Activated CD8-positive, alpha-beta memory T cell treated with anti-CD3 and anti-CD28 coated beads, Interleukin-2, amount 10 ng/mL, durations not matched to agents 7 days and 5 days (primary cell): ENCODE measurements around the gene ZBTB34. TPM values are rescaled to one million over a fixed set of nuclear protein-coding genes. Genes with fewer than 3 reads are reported as not detected.
A peak's percentile ranks its signal among the peaks of the same experiment; 100 is the strongest.

Source experiments
- ATAC-seq: fragments of 150-1000 bp; cut with Tn5 transposase; one replicate; pipeline ENCODE4 v1.10.0; 2021; ENCODE audit warnings: moderate library complexity
- CTCF ChIA-PET: fragments of 350-600 bp; sonication (Branson Sonifier 250); formaldehyde crosslinking; loops from one replicate; lab custom pipeline; 2021; ENCODE audit warnings: antibody characterized with exemption; lab: Charles Lee
- DNase-seq: peaks from one replicate; pipeline ENCODE4 v3.0.0-alpha.2; 2020
- H3K27ac Mint-ChIP-seq: one replicate; pipeline ENCODE4 v1.8.0; 2021; ENCODE audit warnings: mild to moderate bottlenecking, mixed read lengths
- H3K27me3 Mint-ChIP-seq: one replicate; pipeline ENCODE4 v1.8.0; 2021; ENCODE audit warnings: mixed read lengths
- H3K36me3 Mint-ChIP-seq: one replicate; pipeline ENCODE4 v1.8.0; 2021; ENCODE audit warnings: mild to moderate bottlenecking, mixed read lengths
- H3K4me1 Mint-ChIP-seq: one replicate; pipeline ENCODE4 v1.8.0; 2021; ENCODE audit warnings: mixed read lengths
- H3K4me3 Mint-ChIP-seq: one replicate; pipeline ENCODE4 v1.8.0; 2021; ENCODE audit warnings: mild to moderate bottlenecking, moderate library complexity, mixed read lengths
- H3K9me3 Mint-ChIP-seq: one replicate; pipeline ENCODE4 v1.8.0; 2022; ENCODE audit warnings: low read depth, mixed read lengths
- total RNA-seq, 2 experiments: library from RNA; stranded (reverse); gene quantifications; one replicate each; pipeline ENCODE4 v1.2.3, GENCODE V29; 2021

The ZBTB34 gene
- total RNA-seq, 2 experiments from 2014 or later, result 7.4 to 7.5 TPM

DNA sequence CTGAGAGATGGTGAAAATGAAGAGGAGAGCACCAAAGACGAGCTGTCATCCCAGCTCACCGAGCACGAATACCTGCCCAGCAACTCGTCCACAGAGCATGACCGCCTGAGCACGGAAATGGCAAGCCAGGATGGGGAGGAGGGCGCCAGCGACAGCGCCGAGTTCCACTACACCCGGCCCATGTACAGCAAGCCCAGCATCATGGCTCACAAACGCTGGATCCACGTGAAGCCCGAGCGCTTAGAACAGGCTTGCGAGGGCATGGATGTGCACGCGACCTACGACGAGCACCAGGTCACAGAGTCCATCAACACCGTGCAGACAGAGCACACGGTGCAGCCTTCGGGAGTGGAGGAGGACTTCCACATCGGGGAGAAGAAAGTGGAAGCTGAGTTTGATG lies 27.4 kb upstream of the ZBTB34 start:
- peaks cover 49% of the 10 kb centered on the region for H3K36me3 Mint-ChIP-seq
- H3K27ac Mint-ChIP-seq, result no peak overlapping the region
- H3K4me1 Mint-ChIP-seq, result peaks cover 51% of the 10 kb centered on the region
- H3K9me3 Mint-ChIP-seq, result no peaks in the 10 kb centered on the region
- no peak overlapping the region for H3K4me3 Mint-ChIP-seq
- CTCF ChIA-PET, result interaction anchor here (1.3 kb wide), 1 partner anchor 51 kb away, joined by 3 read pairs; no protein-coding TSS in a partner anchor
- DNase-seq, result no peak
- no peak for ATAC-seq
- no peaks in the 10 kb centered on the region for H3K27me3 Mint-ChIP-seq

- peaks cover 50% of the 10 kb centered on the region for H3K36me3 Mint-ChIP-seq
- CTCF ChIA-PET, result interaction anchor here (1.3 to 2.1 kb wide), 2 partner anchors 52 to 129 kb away, joined by 3 to 8 read pairs; no protein-coding TSS in a partner anchor
- no peaks in the 10 kb centered on the region for H3K27me3 Mint-ChIP-seq
- H3K4me1 Mint-ChIP-seq, result peaks cover 56% of the 10 kb centered on the region
- no peaks in the 10 kb centered on the region for H3K9me3 Mint-ChIP-seq
- DNase-seq (no peak), ATAC-seq (no peak)
- no peak overlapping the region for H3K27ac Mint-ChIP-seq
- H3K4me3 Mint-ChIP-seq, result no peak overlapping the region
These were observed 26.6 kb upstream of the ZBTB34 start for GRCh38 chr9:126833710-126834345.

DNA sequence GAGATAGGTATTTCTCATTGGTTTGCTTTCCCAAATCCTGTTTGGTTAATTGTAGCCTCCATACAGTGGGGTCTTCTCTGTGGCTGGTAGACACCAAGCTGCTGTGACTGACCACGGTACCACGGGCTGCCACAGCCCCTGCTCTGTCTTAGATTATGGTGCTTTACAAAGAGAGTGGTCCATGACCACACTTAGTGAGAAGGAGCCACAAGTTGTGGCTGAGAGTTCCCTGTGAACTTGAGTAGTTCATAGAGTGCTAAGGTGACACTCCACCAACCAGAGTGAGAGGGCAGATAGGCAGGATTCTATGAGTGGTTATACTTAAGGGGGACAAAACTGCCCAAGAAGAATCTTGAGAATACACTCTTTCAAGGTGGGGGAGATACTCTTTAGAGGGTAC lies 25.8 kb upstream of the ZBTB34 start:
- no peak for DNase-seq
- no peaks in the 10 kb centered on the region for H3K9me3 Mint-ChIP-seq
- H3K4me3 Mint-ChIP-seq, result no peak overlapping the region
- H3K4me1 Mint-ChIP-seq, result peaks cover 58% of the 10 kb centered on the region
- H3K27ac Mint-ChIP-seq, result peak overlapping the region; percentile 5
- H3K27me3 Mint-ChIP-seq, result no peaks in the 10 kb centered on the region
- H3K36me3 Mint-ChIP-seq, result peaks cover 53% of the 10 kb centered on the region
- ATAC-seq, result peak; percentile 21
- CTCF ChIA-PET, result interaction anchor here (2.1 kb wide), 1 partner anchor 129 kb away, joined by 8 read pairs; no protein-coding TSS in a partner anchor

GRCh38 chr9:126836216-126836615 lies 24.2 kb upstream of the ZBTB34 start:
- CTCF ChIA-PET, result no interaction called here
- DNase-seq (no peak), ATAC-seq (no peak)
- H3K4me3 Mint-ChIP-seq, result no peak overlapping the region
- no peak overlapping the region for H3K27ac Mint-ChIP-seq
- no peaks in the 10 kb centered on the region for H3K9me3 Mint-ChIP-seq
- no peaks in the 10 kb centered on the region for H3K27me3 Mint-ChIP-seq
- peaks cover 50% of the 10 kb centered on the region for H3K36me3 Mint-ChIP-seq
- peaks cover 48% of the 10 kb centered on the region for H3K4me1 Mint-ChIP-seq

DNA sequence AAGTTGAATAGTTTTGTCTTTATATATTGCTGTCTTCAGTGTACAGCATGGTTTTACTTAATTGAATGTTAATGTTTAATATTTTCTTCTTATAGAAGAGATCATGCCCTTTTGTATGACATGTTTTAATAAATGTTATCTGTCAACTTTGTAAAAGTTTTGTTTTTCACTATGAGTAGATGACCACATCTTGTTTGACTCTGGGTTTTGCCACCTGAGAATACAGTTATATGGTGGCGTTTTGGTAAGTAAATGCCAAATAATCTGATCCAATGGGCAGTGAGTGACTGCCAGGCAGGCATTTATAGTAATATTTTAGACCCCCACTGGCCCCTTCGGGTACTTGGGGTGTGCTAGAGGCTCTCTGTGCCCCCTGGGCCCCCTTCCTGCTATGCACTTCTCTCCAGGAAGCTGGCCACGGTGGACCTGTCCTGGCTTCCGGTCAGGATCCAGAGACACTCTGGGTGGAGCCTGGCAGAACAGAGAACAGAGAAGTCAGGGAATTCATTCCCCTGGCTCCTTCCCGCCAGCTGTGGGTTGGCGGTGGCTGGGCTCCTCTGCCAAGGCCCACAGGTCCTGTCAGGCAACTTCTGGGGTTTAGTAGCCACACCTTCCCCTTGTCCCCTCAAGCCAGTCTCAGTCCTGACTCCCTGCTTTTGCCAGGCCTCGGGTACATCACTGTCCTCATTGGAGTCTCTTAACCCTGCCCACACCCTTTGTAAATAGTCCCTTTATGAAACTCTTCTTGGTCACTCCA lies 22.2 kb upstream of the ZBTB34 start:
- Mint-ChIP-seq H3K9me3 (no peaks in the 10 kb centered on the region), H3K4me3 (no peak overlapping the region), H3K36me3 (peaks cover 38% of the 10 kb centered on the region), H3K27ac (peak overlapping the region; percentile 29), H3K4me1 (peaks cover 47% of the 10 kb centered on the region), H3K27me3 (no peaks in the 10 kb centered on the region)
- CTCF ChIA-PET, result interaction anchor here (0.7 to 1.4 kb wide), 2 partner anchors 18 to 56 kb away, joined by 3 to 4 read pairs; no protein-coding TSS in a partner anchor
- DNase-seq, result no peak
- ATAC-seq, result no peak

- H3K9me3 Mint-ChIP-seq, result no peaks in the 10 kb centered on the region
- ATAC-seq, result no peak
- H3K4me1 Mint-ChIP-seq, result peaks cover 43% of the 10 kb centered on the region
- no peak overlapping the region for H3K4me3 Mint-ChIP-seq
- H3K27ac Mint-ChIP-seq, result peak overlapping the region; percentile 31
- CTCF ChIA-PET, result interaction anchor here (0.7 to 1.4 kb wide), 2 partner anchors 18 to 57 kb away, joined by 3 to 4 read pairs; no protein-coding TSS in a partner anchor
- H3K36me3 Mint-ChIP-seq, result peaks cover 32% of the 10 kb centered on the region
- no peak for DNase-seq
- H3K27me3 Mint-ChIP-seq, result no peaks in the 10 kb centered on the region
These were observed 21.5 kb upstream of the ZBTB34 start for GRCh38 chr9:126838895-126839294.

DNA sequence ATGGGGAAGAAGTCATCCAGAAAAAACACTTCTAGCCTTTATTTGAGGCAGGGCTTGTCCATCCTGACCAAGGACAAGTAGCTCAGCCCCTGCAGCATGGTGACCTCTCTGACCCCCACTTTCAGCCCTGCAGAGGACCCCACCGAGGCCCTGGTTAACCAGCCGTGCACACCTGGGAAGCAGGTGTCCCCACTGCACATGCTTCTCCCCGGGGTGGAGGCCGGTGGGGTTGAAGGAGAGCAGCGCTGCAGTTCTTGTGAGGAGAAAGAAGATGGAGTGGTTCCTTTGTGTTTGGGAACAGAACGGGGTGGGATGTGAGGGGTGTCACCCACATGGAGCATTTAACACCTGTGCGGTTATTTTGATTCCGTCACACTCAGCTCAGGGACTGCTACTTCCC lies 21.1 kb upstream of the ZBTB34 start:
- no peak for DNase-seq
- H3K27me3 Mint-ChIP-seq, result no peaks in the 10 kb centered on the region

DNA sequence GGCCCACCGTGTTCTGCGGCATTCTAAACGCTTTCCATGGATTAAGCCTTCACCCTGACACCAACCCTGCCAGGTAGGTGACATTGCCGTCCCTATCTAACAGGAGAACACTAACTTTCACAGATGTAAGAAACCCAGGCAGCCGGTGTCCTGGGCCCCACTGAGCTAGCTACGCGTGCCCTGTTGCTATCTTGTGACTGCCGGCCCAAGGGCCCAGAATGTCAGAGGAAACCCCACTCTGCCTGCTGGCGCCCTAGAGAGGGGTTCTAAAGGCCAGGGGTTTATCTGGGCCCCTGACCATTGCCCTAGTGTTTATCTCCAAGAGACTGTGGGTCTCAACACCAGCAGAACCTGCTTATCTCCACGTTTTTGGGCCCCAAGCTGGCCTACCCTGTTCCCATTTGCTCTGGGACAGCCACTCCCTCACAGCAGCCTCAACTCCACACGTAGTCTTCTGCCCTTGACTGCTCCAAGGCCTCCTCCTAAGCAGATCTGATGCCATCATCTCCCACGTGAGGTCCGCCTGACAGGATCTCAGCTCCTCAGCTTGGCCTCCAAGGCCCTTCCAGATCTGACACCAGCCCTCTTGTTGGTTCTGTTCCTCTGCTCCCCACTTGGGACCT lies 18.1 kb upstream of the ZBTB34 start:
- Mint-ChIP-seq H3K4me1 (peaks cover 29% of the 10 kb centered on the region), H3K36me3 (peaks cover 9% of the 10 kb centered on the region), H3K4me3 (no peak overlapping the region), H3K27ac (no peak overlapping the region), H3K9me3 (no peaks in the 10 kb centered on the region), H3K27me3 (no peaks in the 10 kb centered on the region)
- CTCF ChIA-PET, result interaction anchor here (0.7 to 5.1 kb wide), 2 partner anchors 17 to 1406 kb away, joined by 4 to 17 read pairs; partner anchors contain the start of gene ZBTB34
- ATAC-seq (no peak), DNase-seq (no peak)

More for the DNA sequence above, 21.1 kb upstream of the ZBTB34 start:
- peaks cover 28% of the 10 kb centered on the region for H3K36me3 Mint-ChIP-seq
- ATAC-seq, result no peak
- H3K4me1 Mint-ChIP-seq, result peaks cover 43% of the 10 kb centered on the region
- H3K27ac Mint-ChIP-seq, result no peak overlapping the region
- no peak overlapping the region for H3K4me3 Mint-ChIP-seq
- no peaks in the 10 kb centered on the region for H3K9me3 Mint-ChIP-seq
- CTCF ChIA-PET, result interaction anchor here (0.7 to 1.4 kb wide), 2 partner anchors 17 to 57 kb away, joined by 3 to 4 read pairs; no protein-coding TSS in a partner anchor

DNA sequence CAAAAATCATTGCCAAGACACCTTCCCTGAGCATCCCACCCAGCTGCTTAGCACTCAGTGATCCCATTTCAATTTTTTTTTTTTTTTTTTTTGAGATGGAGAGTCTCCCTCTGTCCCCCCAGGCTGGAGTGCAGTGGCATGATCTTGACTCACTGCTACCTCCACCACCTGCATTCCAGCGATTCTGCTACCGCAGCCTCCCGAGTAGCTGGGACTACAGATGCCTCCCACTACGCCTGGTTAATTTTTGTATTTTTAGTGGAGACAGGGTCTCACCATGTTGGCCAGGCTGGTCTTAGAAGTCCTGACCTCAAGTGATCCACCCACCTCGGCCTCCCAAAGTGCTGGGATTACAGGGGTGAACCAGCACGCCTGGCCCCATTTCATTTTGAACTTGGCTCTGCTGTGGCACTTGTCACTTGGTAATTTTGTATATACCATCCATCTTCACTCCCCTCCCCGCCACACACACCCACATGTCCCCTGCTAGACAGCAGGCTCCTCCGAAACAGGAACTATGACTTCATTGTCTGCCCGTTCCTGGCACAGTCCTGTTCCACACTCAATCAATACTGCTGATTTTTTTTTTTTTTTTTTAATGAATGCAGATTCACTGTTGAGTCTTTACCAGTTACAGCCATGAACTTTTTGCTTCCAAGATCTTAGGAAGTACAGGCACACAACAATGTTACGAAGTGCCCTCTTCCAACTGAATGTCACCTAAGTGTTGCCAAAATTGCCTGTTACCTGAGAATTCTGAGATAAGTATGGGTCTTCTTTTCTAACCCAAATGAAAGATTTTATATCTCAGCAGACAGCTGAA lies 17.3 kb upstream of the ZBTB34 start:
- H3K27ac Mint-ChIP-seq, result no peak overlapping the region
- H3K4me1 Mint-ChIP-seq, result peaks cover 21% of the 10 kb centered on the region
- CTCF ChIA-PET, result interaction anchor here (0.7 to 5.1 kb wide), 3 partner anchors 16 to 1405 kb away, joined by 4 to 17 read pairs (median 4); partner anchors contain the start of gene ZBTB34
- DNase-seq, result no peak
- ATAC-seq, result no peak
- H3K4me3 Mint-ChIP-seq, result no peak overlapping the region
- H3K36me3 Mint-ChIP-seq, result peaks cover 6% of the 10 kb centered on the region
- no peaks in the 10 kb centered on the region for H3K9me3 Mint-ChIP-seq
- H3K27me3 Mint-ChIP-seq, result no peaks in the 10 kb centered on the region

DNA sequence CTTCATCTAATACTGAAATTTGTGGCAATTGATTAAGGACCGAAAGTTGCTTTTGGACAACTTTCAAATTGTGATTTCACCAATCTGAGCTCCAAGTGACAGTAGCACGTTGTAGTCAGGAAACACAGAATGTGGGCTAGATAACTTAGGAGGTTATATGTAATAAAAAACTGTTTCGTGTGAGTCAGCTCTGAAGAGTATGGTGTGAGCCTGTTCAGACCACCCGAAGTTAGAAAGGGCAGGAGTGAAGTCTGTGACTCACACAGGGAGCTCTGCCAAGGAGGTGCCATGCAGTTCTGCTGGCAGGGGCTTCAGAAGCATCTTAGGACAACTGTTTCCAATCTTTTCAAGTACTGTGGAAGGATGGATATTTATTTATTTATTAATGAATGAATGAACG lies 16.4 kb upstream of the ZBTB34 start:
- Mint-ChIP-seq H3K4me3 (no peak overlapping the region), H3K36me3 (no peaks in the 10 kb centered on the region), H3K4me1 (peaks cover 12% of the 10 kb centered on the region), H3K27ac (no peak overlapping the region), H3K9me3 (no peaks in the 10 kb centered on the region), H3K27me3 (peaks cover under 1% of the 10 kb centered on the region)
- ATAC-seq, result no peak
- DNase-seq, result no peak
- CTCF ChIA-PET, result interaction anchor here (0.6 to 5.1 kb wide), 4 partner anchors 10 to 137 kb away, joined by 3 to 17 read pairs (median 4); partner anchors contain the start of gene ZBTB34

- Mint-ChIP-seq H3K4me3 (no peak overlapping the region), H3K4me1 (peaks cover 3% of the 10 kb centered on the region), H3K9me3 (no peaks in the 10 kb centered on the region), H3K27ac (no peak overlapping the region), H3K36me3 (no peaks in the 10 kb centered on the region), H3K27me3 (peaks cover 20% of the 10 kb centered on the region)
- ATAC-seq (no peak), DNase-seq (peak; percentile 30)
- CTCF ChIA-PET, result no interaction called here
These were observed 13.4 kb upstream of the ZBTB34 start for GRCh38 chr9:126847051-126847450.

- DNase-seq, result no peak
- Mint-ChIP-seq H3K36me3 (no peaks in the 10 kb centered on the region), H3K4me1 (no peaks in the 10 kb centered on the region), H3K27ac (no peak overlapping the region), H3K4me3 (no peak overlapping the region), H3K9me3 (no peaks in the 10 kb centered on the region), H3K27me3 (peaks cover 36% of the 10 kb centered on the region)
- ATAC-seq, result no peak
- CTCF ChIA-PET, result interaction anchor here (1.2 kb wide), 1 partner anchor 18 kb away, joined by 4 read pairs; no protein-coding TSS in a partner anchor
These were observed 10.7 kb upstream of the ZBTB34 start for GRCh38 chr9:126849591-126850225.
